NCI-H2107 treated with DMSO at 0.1 percent for 48 hours (cell line): Measurements from ENCODE around the gene FBXO47.
"Not testable (repeated sequence)": the region's sequence is repeated elsewhere in the genome, so short reads cannot be mapped to it uniquely, and the experiment has no call there.

Experiments used
- DNase-seq: peaks from one replicate; lab custom pipeline; 2025; ENCODE audit not compliant: unreplicated experiment; lab: John Stamatoyannopoulos, UW

Gene FBXO47

DNA sequence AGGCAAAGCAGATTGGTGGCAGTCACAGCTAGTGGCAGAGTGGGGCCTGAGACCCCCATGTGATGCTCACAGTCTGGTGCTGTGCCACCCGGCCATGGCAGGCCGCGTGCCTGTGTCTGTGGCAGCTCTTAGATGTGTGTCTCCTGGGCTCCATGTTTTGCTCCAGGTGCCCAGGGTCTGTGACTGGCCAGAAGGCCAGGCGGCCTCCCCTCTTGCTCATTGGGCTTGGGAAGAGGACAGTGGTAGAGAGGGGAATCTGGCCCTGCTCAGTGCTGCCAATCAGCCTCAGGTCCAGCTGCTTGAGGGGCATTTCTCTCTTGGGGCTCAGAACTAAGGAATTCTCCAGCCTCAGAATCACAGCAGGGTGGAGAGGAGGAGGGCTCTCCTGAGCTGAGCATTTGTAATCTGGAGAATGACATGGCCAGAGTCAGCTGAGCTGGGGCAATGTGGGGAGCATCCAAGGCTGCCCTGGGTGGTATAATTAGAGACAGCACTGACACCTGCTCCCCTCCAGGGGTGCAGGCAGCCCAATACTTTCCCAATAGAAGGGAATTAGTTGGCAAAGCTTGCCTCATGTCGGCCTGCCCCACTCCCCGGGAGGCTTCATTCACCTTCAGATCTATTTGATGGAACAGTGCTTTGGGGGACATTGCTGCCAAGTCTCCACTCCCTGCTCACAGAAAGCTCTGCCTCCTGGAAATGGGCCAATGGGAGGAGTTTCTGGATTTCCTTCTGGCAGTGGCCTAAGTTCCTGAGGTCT, 44.5 kb downstream of the FBXO47 start:
- DNase-seq: no peak

DNA sequence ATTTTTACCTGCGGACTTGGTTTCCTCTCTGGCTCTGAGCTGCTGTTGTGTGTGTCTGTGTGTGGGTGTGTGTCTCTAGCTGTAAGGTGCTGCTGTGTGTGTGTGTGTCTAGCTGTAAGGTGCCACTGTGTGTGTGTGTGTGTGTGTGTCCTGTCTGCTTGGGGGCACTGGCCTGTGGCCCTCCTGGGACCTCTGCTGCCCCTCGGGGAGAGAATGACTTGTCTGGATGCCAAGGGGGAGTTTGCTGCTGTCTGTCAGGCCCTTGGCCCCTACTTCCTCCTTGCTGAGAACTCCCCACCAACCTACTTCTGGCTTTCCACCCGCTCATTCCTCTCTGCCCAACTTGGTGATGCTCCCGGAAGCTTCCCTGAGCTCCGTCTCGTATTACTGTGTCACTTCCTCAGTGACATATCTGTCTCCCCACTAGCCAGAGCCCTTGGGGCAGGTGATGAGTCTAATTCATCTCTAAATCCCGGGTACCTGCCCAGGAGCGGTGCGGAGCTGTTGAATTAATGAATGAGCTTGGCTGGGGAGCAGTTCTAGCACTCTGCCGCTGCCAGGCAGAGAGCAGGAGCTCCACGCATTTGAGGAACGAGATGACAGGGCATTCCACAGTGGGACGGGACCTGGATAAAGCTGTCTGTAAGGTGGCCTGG, 45.3 kb downstream of the FBXO47 start:
- no peak for DNase-seq

DNA sequence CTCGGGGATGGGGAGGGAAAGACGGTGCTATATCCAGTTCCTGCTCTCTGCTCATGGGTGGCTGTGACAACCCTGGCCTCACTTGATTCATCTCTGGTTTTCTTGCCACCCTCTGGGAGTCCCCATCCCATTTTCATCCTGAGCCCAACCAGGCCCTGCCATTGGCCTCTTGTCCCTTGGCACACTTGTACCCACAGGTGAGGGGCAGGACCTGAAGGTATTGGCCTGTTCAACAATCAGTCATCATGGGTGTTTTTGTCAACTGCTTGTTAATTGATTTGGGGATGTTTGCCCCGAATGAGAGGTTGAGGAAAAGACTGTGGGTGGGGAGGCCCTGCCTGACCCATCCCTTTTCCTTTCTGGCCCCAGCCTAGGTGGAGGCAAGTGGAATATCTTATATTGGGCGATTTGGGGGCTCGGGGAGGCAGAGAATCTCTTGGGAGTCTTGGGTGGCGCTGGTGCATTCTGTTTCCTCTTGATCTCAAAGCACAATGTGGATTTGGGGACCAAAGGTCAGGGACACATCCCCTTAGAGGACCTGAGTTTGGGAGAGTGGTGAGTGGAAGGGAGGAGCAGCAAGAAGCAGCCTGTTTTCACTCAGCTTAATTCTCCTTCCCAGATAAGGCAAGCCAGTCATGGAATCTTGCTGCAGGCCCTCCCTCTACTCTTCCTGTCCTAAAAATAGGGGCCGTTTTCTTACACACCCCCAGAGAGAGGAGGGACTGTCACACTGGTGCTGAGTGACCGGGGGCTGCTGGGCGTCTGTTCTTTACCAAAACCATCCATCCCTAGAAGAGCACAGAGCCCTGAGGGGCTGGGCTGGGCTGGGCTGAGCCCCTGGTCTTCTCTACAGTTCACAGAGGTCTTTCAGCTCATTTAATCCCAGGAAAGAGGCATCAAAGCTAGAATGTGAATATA, 46.6 kb downstream of the FBXO47 start:
- no peak for DNase-seq

DNA sequence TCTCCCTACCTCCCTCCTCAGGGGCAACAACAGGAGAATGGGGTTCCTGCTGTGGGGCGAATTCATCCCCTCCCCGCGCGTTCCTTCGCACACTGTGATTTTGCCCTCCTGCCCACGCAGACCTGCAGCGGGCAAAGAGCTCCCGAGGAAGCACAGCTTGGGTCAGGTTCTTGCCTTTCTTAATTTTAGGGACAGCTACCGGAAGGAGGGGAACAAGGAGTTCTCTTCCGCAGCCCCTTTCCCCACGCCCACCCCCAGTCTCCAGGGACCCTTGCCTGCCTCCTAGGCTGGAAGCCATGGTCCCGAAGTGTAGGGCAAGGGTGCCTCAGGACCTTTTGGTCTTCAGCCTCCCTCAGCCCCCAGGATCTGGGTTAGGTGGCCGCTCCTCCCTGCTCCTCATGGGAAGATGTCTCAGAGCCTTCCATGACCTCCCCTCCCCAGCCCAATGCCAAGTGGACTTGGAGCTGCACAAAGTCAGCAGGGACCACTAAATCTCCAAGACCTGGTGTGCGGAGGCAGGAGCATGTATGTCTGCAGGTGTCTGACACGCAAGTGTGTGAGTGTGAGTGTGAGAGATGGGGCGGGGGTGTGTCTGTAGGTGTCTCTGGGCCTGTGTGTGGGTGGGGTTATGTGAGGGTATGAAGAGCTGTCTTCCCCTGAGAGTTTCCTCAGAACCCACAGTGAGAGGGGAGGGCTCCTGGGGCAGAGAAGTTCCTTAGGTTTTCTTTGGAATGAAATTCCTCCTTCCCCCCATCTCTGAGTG, 47.7 kb downstream of the FBXO47 start:
- no peak for DNase-seq

DNA sequence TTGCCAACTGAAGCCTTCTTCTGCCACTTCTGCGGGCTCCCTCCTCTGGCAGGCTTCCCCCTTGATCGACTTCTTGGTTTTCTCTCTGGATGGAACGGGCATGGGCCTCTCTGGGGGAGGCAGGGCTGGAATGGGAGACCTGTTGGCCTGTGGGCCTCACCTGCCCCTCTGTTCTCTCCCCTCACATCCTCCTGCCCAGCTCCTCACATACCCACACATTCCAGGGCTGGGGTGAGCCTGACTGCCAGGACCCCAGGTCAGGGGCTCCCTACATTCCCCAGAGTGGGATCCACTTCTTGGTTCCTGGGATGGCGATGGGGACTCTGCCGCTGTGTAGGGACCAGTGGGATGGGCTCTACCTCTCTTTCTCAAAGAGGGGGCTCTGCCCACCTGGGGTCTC, 48.3 kb downstream of the FBXO47 start:
- no peak for DNase-seq

DNA sequence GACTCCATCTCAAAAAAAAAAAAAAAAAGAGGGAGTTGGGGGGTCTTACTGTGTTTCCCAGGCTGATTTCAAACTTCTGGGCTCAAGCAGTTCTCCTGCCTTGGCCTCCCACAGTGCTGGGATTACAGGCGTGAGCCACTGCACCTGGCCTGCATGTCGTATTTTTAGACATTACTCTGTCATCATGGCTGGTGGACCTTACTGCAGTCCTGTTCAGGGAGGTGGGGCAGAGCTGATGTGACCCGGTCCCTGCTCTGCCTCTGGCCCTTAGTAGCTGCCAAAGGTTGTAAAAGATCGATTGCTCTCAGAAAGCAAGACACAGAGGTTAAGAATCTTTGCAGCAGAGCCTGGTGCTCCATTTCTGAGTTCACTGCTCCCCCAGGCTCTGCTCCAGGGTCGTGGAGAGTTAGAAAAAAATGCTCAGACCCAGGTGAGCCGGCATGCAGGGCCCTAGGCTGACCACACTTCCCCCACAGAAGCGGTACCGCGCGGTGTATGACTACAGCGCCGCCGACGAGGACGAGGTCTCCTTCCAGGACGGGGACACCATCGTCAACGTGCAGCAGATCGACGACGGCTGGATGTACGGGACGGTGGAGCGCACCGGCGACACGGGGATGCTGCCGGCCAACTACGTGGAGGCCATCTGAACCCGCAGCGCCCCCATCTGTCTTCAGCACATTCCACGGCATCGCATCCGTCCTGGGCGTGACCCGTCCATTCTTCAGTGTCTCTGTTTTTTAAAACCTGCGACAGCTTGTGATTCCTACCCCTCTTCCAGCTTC, 48.9 kb downstream of the FBXO47 start:
- no peak for DNase-seq

DNA sequence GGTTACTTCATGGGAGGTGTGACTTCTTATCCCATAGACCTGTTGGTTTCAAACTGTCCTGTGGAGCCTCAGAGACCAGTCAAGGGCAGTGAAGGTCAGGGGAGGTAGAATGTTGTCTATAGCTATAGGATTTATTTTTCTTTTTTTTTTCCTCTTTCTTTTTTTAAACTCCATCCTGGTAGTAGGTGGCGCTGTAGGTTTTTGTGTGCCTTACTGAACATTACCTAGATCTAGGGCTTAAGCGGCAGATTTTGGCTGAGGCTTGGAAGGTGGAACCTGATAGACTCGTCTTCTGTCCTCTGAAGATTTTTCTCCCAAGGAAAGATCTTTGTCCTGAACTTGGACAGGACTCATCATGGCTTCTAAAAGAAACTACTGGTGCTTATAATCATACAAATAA, 49.9 kb downstream of the FBXO47 start:
- DNase-seq: no peak

DNA sequence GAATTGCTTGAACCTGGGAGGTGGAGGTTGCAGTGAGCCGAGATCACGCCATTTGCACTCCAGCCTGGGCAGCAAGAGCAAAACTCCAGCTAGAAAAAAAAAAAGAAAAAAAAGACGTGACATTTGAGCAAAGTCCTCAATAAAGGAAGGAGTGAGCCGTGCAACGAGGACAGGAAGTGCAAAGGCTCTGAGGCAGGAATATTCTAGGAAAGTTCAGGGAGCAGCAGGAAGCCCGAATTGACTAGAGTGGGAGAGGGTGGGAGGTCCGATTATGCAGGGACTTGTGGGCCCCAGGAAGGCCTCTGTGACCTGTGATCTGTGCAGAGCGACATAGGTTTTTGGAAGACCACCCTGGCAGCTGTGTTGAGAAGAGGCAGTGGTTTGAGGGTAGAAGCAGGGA, 50.4 kb downstream of the FBXO47 start:
- DNase-seq: no peak

DNA sequence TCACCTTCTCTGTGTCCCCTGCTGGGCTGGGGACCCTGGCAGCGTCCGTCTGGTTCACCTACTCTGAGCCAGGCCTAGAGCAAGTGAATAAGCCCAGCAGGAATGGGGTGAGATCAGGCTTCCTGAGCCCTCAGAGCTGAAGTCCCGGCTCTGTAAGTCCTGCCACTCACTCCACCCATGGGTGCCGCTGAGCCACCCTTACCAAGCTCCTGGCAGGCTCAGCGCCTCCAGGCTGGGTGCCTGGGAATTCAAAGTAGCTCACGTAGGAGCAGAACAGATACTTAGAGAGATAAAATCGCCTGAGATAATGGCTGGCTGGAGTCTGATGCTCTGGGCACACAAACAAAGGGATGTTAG, 51.6 kb downstream of the FBXO47 start:
- no peak for DNase-seq

DNA sequence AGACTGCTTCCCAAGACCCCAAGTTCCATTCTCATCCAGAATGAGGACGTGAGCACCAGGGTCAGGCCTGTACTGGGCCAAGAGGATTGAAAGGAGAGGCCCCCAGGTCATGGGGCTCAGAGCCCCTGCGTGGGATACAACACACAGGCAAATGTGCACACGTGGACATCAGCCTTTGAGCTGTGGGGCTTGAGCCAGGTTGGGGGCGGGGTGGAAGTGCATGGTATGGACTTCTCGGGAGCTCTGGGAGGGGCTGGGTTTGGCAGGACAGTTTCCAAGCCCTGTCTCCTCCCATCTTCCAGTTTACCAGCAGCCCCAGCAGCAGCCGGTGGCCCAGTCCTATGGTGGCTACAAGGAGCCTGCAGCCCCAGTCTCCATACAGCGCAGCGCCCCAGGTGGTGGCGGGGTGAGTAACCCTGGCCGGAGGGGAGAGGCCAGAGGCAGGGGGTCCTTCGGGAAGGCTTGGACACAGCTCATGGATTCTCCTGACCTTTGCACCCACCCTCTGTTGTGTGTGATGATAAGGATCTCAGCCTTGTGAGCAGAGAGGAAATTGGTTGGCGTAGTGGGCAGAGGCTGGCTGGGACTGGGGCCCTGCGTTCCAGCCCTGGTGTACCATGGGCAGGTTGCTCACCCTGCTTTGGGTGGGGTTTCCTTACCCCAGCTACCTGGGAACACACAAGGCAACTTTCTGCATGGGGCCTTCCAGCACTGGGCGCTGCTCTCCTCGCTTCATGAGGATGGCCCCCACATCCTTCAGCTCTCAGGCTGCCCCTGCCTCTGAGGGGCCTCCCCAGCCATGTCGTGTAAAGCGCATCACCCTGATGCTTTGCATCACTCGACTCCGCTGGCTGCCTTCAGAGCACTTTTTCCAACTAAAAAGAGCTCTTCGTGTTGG, 52.2 kb downstream of the FBXO47 start:
- DNase-seq: no peak

DNA sequence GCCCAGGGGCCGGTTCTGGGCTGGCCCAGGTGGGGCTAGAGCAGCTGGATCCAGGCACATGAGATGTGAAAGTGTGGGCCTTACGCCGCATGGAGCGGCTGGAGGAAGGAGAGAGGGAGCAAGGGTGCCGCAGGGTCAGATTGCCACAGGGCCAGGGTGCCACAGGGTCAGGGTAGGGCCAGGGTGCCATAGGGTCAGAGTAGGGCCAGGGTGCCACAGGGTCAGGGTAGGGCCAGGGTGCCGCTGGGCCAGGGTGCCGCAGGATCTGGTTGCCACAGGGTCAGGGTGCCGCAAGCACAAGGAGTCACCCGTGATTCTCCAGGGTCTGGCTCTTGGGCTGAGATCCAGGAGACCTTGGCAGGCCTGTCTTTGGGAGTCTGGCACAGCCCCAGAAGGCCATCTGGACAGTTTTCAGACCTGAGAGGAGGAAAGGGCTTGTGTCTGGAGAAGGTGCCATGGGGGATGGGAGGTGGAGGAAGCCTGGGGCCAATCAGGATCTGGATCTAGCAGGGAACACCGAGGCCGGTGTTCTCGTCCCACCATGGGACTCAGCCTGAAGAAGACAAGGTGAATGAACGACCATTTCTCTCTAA, 54.9 kb downstream of the FBXO47 start:
- DNase-seq: no peak

DNA sequence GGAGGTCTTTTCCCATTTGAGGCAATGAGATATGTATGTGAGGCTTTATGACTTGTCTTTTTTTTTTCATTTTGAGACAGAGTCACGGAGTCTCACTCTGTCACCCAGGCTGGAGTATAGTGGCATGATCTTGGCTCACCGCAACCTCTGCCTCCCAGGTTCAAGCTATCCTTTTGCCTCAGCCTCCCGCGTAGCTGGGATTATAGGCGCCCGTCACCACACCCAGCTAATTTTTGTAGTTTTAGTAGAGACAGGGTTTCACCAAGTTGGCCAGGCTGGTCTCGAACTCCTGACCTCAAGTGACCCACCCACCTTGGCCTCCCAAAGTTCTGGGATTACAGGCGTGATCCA, 55.5 kb downstream of the FBXO47 start:
- not testable (repeated sequence) for DNase-seq

DNA sequence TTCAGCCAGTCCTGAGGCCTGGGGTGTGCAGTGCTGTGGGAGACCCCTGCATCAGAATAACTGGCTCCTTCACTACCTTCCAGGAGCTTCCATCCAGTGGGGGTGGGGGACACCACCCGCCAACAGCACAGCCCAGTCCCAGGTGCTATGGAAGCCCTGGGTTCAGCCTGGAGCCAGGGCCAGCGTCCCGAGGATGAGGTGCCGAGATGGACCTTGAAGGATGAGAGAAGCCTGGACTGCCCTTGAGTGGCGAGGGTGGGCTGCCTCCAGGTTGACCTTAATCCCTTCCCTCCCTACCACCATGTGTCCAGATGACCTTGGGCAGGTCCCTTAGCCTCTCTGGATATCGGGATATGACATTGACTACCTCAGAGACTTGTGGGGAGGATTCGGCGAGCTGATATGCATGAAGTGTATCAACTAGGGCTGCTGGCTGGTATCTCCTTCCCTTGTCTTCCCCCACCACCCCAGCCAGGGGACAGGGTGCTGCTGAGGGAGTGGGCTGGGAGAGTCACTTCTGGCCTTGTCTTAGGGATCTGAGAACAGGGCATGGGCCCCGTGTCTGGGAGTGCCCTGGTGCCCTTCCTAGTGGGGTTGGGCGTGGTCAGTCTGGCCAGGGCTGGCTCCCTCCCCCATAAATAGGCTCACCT, 56.0 kb downstream of the FBXO47 start:
- no peak for DNase-seq

DNA sequence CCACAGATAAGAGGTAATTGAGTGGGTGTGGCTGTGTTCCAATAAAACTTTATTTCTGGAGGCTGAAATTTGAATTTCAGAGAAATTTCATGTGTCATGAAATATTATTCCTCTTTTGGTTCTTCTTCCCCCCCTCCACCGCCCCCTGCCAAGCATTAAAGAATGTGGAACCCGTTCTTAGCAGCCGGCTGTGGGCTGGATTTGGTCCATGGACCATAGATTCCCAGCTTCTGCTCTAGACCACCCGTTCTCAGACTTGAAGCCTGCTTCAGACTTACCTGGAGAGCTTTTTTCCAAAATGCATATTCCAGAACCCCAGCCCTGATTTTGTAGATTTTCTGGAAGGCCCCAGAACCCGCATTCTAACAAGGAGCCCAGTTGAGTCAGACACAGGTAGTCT, 56.9 kb downstream of the FBXO47 start:
- DNase-seq: no peak

DNA sequence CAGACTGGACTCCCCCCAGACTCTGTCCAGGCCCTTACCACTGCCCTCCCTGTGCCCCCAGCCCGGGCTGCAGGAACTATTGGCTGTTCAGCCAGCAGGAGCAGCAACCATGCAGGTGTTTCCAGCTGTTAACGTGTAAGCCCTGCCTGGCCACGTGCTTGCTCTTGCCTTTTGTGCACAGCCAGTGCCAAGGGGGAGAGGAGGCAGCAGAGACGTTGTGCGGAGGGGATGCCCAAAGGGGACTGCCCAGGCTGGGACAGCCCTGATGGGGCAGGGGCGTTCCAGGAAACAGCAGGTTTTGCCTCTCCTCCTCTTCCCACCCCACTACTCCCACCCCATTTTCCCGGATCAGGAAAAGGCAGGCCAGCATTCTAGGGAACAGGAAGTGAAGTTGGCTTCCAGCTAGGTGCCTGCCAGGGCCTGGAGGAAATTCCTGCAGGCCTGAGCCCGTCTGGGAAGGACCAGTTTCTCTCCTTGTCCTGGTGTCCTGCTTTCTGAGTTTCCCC, 58.5 kb downstream of the FBXO47 start:
- no peak for DNase-seq

DNA sequence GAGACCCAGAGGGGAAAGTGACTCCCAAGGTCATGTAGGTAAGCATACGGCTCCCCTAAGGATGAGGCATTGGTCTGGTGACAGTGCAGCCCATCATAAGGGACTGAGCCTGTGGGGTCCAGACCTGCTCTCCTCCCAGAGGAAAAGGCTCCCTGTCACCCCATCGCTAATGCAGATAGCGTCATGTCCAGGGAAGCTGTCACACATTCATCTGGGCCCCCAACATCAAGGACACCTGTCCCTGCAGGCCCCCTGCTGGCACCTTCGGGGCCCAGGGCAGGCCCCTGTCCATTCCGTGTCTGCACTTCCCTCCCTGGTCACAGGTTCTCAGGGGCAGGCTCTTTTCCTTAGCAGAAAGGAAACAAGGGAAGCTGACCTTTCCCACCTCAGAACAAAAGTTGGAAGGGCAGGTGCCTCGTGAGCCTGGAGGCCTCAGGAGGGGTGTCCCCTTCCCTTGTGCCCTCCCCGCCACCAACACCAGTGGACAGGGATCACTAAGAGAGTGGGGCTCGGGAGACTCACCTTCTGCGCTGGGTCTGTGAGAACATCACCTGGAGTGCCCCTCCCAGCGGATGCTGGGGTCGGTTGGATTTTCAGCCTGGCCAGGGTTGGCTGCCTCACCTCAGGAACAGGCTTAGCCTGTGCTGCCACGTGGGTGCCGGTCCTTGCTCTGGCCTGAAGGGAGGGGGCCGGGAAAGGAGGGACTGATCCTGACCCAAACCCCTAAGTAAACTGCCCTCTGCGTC, 59.1 kb downstream of the FBXO47 start:
- DNase-seq: no peak

DNA sequence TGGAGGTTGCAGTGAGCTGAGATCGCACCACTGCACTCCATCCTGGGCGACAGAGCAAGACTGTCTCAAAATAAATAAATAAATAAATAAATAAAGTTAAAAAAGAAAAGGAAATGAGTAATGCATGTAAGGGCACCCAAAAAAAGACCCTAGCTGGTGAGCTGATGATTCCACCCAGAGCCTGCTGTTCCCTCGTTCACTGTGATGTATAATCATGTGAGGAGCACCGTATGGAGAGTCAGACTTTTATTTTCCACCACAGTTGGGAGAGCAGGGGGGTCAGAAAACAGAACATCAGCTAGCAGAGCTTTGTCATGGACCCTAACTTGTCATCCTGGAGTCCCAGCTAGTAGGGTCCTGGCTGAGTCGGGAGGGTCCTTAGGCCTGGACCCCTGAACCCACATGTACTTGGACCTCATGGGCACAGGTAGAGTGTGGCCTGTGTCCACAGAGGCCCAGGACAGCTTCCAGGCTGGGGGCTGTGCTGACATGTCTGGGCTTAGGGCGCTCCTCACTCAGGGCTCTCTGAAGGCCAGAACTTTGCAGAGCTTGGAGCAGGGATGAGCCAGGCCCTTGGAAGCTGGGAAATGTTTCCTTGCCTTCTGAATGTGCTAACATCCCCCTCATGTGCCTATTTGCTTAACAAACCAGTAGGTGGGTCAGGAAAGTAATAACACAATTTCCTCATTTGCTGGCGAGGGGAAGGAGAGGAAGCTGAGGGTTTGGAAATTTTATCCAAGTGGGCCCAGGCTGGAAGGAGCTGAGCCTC, 60.6 kb downstream of the FBXO47 start:
- DNase-seq: no peak
